ENCODE results near the gene CCDC59.
A peak's percentile ranks its signal among the peaks of the same experiment; 100 is the strongest.
"Not testable (repeated sequence)": the region's sequence is repeated elsewhere in the genome, so short reads cannot be mapped to it uniquely, and the experiment has no call there.

Gene CCDC59, protein sequence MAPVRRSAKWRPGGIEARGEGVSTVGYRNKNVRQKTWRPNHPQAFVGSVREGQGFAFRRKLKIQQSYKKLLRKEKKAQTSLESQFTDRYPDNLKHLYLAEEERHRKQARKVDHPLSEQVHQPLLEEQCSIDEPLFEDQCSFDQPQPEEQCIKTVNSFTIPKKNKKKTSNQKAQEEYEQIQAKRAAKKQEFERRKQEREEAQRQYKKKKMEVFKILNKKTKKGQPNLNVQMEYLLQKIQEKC

DNA sequence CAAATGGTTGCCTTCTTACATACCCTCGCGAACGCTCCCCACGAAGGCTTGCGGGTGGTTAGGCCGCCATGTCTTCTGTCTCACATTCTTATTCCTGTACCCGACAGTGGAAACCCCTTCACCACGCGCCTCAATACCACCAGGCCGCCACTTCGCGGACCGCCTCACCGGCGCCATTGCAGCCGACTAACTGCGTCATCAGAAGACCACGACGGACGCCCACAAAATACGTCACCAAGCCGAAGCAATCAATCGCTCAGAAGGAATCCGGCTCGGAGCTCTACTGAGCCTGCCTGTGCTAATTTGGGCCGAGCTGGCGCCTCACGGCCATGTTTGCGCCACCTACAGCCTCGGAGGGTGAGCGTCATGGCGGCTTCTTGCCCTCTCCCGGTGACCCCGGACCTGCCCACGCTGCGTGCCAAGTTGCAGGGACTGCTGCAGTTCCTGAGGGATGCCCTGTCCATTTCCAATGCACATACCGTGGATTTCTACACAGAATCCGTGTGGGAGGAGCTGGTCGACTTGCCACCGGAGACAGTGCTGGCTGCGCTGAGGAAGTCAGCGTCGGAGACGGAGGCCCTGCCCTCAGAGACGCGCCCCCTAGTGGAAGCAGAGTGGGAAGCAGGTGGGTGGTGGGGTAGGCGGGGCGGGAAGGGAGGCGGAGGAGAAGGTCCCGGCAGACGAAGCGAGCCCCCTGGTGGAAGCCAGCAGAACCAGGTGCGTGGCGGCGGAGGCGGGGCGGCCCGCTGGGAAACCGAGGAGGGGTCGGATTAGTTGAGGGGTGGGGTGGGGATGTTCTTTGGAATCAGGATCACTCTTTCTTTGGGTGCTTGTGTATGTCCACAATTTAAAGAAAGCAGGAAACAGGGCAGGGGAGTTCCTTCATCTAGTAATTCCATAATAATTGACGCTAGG is at the start of gene CCDC59, which contains the start of gene METTL25:
Gene CCDC59 (minus strand): TSS at position 188 of the 915 bp plus-strand sequence. CDS start 11 bp downstream, at position 177.
Gene METTL25 (plus strand): TSS at position 330 of the 915 bp plus-strand sequence. CDS start 37 bp downstream, at position 367.
- ATAC-seq (peak; percentile 98), DNase-seq (peak; percentile 97)
- H3K27me3 Mint-ChIP-seq, result peaks cover 2% of the 10 kb centered on the region
- peaks cover 7% of the 10 kb centered on the region for H3K9me3 Mint-ChIP-seq
- H3K4me3 Mint-ChIP-seq, result peak within 1 kb of the TSS; percentile 99
- H3K4me1 Mint-ChIP-seq, result peaks cover 49% of the 10 kb centered on the region
- H3K27ac Mint-ChIP-seq, result peak within 1 kb of the TSS; percentile 100
- H3K36me3 Mint-ChIP-seq (ENCODE audit: low read depth), result peaks cover 52% of the 10 kb centered on the region

DNA sequence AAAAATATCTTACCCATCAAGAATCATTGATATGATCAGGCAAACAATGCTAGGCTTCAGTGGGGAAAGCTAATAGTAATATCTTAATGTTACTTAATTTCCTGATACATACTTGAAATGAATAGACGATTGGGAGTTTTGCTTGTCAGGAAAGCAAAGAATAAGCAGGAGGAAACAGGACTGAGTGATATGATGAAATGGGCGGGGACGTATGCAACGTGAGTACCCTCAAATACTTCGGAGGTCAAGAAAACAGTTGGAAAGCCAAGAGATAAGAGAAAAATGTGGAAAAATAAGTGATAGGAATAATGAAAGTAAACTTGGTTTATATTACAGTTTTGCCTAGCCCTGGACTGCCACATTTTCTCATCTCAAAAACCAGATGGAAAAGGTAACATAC is 49.3 kb upstream of the CCDC59 start:
- Mint-ChIP-seq H3K4me3 (no peak overlapping the region), H3K36me3 (ENCODE audit: low read depth) (peaks cover 8% of the 10 kb centered on the region)
- ATAC-seq, result no peak

DNA sequence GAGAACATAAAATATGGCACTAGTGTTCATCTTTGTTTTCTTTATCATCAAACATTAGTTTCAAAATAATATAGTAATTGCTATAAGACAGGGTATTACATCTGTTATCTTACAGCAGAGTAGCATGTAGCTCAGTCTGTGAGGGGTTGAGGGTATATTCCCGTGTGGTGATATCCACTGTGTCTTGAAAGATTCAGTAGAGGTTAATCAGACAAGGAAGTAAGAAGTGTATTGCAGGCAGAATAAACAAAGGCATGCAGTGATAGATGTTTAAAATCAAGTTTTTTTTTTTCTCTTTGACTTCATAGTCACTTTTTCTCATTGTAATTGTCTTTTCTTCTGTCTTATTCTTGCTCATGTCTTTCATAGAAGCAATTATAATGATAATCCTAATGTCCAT is 48.5 kb upstream of the CCDC59 start:
- no peaks in the 10 kb centered on the region for H3K27me3 Mint-ChIP-seq
- DNase-seq (no peak), ATAC-seq (no peak)
- no peaks in the 10 kb centered on the region for H3K9me3 Mint-ChIP-seq
- H3K27ac Mint-ChIP-seq, result no peak overlapping the region
- no peak overlapping the region for H3K4me3 Mint-ChIP-seq
- H3K4me1 Mint-ChIP-seq, result no peaks in the 10 kb centered on the region
- peaks cover 8% of the 10 kb centered on the region for H3K36me3 Mint-ChIP-seq (ENCODE audit: low read depth)

More for the DNA sequence above, 49.3 kb upstream of the CCDC59 start:
- no peak for DNase-seq
- H3K9me3 Mint-ChIP-seq, result no peaks in the 10 kb centered on the region
- no peaks in the 10 kb centered on the region for H3K27me3 Mint-ChIP-seq
- H3K27ac Mint-ChIP-seq, result no peak overlapping the region
- no peaks in the 10 kb centered on the region for H3K4me1 Mint-ChIP-seq

DNA sequence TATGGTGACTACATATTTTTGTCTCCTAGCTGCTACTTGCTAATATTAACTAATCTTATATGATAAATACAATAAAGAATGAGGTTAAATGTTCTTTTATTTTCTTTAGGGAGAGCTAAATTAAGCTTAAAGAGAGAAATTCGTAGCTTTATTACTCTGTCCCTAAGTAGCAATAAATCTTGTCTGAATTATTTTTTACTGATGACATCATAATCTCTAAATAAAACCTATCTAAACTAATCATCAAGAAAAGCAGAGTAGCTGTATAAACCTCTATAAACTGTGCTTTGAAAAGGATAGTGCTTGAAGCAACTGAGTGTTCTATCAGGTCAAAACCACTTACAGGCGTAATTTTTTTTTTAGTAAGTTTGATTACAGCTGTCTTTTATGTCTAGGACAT is 42.6 kb upstream of the CCDC59 start:
- no peak for ATAC-seq
- DNase-seq, result no peak
- Mint-ChIP-seq H3K27ac (no peak overlapping the region), H3K4me1 (no peaks in the 10 kb centered on the region), H3K9me3 (no peaks in the 10 kb centered on the region), H3K4me3 (no peak overlapping the region), H3K27me3 (no peaks in the 10 kb centered on the region), H3K36me3 (ENCODE audit: low read depth) (peaks cover 10% of the 10 kb centered on the region)

DNA sequence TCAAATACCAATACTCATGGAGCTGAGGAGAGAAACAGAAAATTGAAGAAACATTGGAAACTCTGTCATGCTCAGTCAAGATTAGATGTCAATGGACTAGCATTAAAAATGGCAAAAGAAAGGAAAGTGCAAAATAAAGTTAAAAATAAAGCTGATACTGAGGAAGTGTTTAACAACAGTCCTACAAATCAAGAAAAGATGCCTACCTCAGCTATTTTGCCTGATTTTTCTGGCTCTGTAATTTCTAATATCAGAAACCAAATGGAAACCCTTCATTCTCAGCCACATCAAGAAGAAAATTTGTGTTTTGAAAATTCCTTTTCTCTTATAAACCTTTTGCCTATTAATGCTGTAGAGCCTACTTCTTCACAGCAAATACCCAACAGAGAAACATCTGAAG is 40.7 kb upstream of the CCDC59 start:
- Mint-ChIP-seq H3K27ac (no peak overlapping the region), H3K27me3 (no peaks in the 10 kb centered on the region), H3K4me3 (no peak overlapping the region), H3K36me3 (ENCODE audit: low read depth) (peaks cover 9% of the 10 kb centered on the region), H3K9me3 (no peaks in the 10 kb centered on the region), H3K4me1 (no peaks in the 10 kb centered on the region)
- DNase-seq (no peak), ATAC-seq (no peak)

DNA sequence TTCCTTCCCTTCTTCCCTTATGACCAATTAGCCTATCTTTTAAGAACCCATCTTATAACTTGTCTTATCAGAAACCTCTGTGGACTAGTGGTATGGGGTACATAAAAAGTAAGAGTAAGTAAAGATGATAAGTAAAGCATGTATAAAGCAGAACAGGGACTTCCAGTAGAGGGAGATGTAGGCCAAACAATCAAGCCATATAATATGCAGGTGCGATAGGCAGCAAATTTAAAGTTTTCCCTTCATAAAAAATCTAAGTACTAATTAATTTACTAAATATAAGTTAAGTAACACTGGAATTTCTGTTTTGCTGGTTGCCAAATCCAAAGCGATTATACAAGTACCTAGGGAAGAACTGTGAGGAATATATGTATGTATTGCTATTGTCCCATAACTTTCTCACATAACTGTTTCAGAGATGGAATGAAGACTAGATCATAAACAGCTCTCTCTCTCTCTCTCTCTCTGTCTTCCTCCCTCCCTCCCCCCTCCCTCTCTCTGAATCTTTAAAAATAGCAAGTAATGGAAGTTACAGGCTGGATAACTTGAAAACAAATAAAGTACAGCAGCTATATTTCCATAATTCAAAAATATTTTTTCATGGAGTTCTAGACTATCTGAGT is 25.9 kb upstream of the CCDC59 start:
- Mint-ChIP-seq H3K4me1 (no peaks in the 10 kb centered on the region), H3K36me3 (ENCODE audit: low read depth) (peaks cover 4% of the 10 kb centered on the region), H3K9me3 (no peaks in the 10 kb centered on the region), H3K27ac (no peak overlapping the region), H3K27me3 (no peaks in the 10 kb centered on the region), H3K4me3 (no peak overlapping the region)
- ATAC-seq (no peak), DNase-seq (no peak)

DNA sequence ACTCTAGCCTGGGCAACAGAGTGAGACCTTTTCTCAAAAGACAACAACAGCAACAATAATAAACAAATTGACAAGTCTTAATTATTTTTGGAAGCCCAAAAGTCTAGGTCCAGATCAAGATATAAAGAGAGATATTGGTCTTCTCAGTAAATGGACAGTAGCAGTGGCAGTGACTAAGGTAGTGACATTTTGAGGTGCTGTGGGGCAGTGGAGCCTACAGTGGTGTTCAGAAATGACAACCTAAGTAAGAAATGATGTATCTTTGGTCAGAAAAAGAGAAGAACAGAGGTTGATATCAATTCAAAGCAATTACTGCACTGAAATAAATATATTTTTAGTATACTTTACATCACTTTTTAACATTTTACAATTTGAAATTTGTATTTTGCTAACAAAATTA is 20.8 kb upstream of the CCDC59 start:
- Mint-ChIP-seq H3K27me3 (no peaks in the 10 kb centered on the region), H3K36me3 (ENCODE audit: low read depth) (peaks cover 14% of the 10 kb centered on the region), H3K9me3 (peaks cover 6% of the 10 kb centered on the region), H3K4me1 (no peaks in the 10 kb centered on the region), H3K27ac (no peak overlapping the region), H3K4me3 (no peak overlapping the region)
- DNase-seq, result no peak
- ATAC-seq, result no peak

DNA sequence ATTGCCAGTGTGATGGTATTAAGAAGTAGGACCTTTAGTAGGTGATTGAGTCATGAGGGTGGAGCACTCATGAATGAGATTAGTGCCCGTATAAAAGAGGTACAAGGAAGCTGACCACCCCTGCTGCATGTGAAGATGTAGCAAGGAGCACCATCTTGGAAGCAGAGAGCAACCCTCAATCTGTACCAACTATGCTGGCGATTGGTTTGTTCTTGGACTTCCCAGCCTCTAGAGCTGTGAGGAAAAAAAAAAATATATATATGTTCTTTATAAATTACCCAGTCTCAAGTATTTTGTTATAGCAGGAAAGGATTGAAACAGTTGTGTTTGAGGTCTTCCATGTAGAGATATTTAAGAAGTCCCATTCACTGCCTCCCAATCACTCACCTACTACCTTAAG is 17.0 kb upstream of the CCDC59 start:
- H3K9me3 Mint-ChIP-seq, result peaks cover 9% of the 10 kb centered on the region

DNA sequence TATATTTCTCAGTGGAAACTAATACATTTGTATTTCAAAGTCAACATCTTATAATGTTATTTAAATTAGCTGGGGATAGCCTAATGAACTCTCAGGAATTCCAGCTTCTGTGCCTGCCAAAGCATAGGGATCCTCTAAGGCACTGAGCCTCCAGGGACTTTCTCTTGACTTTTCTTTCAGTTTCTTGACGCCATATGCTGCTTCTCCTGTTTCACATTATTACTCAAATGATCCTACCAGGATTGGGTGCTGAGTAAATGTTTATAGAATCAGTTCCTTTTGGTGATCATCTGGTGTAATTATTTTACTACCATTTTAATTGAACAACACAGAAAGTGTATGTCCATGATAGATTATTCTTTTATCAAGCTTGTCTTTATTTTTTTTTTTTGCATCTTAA is 8.0 kb upstream of the CCDC59 start:
- Mint-ChIP-seq H3K4me3 (no peak overlapping the region), H3K4me1 (peaks cover 4% of the 10 kb centered on the region), H3K36me3 (ENCODE audit: low read depth) (peaks cover 23% of the 10 kb centered on the region), H3K9me3 (no peaks in the 10 kb centered on the region), H3K27ac (no peak overlapping the region), H3K27me3 (no peaks in the 10 kb centered on the region)
- DNase-seq, result no peak
- ATAC-seq, result no peak

More for the DNA sequence above, 17.0 kb upstream of the CCDC59 start:
- DNase-seq (no peak), ATAC-seq (no peak)
- H3K36me3 Mint-ChIP-seq (ENCODE audit: low read depth), result peaks cover 44% of the 10 kb centered on the region
- H3K4me1 Mint-ChIP-seq, result no peaks in the 10 kb centered on the region
- H3K27ac Mint-ChIP-seq, result no peak overlapping the region
- no peaks in the 10 kb centered on the region for H3K27me3 Mint-ChIP-seq
- no peak overlapping the region for H3K4me3 Mint-ChIP-seq

DNA sequence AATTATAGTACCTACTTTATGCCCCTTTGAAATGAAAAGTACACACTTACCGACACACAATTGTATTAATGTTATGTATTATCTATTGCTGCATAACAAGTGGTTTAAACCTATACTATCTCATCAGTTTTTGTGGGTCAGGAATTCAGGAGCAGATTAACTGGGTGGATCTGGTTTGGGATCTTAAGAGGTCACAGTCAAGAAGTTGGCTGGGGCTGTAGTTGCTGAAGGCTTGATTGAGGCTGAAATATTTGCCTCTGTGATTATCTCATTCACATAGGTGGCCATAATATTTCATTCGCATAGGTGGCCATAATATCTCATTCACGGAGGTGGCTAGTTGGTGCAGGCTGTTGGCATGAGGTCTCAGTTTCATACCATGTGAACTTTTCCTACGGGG is 5.8 kb upstream of the CCDC59 start:
- no peaks in the 10 kb centered on the region for H3K27me3 Mint-ChIP-seq
- H3K27ac Mint-ChIP-seq, result no peak overlapping the region
- H3K4me3 Mint-ChIP-seq, result no peak overlapping the region
- no peak for DNase-seq
- ATAC-seq, result no peak
- H3K9me3 Mint-ChIP-seq, result peaks cover 7% of the 10 kb centered on the region
- peaks cover 18% of the 10 kb centered on the region for H3K36me3 Mint-ChIP-seq (ENCODE audit: low read depth)
- H3K4me1 Mint-ChIP-seq, result peaks cover 22% of the 10 kb centered on the region

DNA sequence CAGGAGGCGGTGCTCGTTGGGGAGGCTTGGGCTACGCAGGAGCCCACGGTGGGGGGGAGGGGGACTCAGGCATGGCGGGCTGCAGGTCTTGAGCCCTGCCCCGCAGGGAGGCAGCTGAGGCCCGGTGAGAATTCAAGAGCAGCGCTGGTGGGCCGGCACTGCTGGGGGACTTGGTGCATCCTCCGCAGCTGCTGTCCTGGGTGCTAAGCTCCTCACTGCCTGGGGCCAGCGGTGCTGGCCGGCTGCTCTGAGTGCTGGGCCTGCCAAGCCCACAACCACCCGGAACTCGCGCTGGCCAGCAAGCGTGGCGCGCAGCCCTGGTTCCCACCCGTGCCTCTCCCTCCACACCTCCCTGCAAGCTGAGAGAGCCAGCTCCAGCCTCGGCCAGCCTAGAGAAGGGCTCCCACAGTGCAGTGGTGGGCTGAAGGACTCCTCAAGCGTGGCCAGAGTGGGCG is 3.3 kb upstream of the CCDC59 start:
- ATAC-seq (no peak), DNase-seq (no peak)
- Mint-ChIP-seq H3K4me1 (peaks cover 32% of the 10 kb centered on the region), H3K36me3 (ENCODE audit: low read depth) (peaks cover 25% of the 10 kb centered on the region), H3K4me3 (no peak overlapping the region), H3K27me3 (peaks cover 2% of the 10 kb centered on the region), H3K9me3 (peaks cover 7% of the 10 kb centered on the region), H3K27ac (no peak overlapping the region)

DNA sequence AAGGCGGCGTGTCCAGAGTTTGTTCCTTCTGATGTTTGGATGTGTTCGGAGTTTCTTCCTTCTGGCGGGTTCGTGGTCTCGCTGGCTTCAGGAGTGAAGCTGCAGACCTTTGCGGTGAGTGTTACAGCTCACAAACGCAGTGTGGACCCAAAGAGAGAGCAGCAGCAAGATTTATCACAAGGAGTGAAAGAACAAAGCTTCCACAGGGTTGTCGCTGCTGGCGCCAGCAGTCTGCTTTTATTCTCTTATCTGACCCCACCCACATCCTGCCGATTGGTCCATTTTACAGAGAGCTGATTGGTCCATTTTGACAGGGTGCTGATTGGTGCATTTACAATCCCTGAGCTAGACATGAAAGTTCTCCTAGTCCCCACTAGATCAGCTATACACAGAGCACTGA is 2.6 kb upstream of the CCDC59 start:
- not testable (repeated sequence) for H3K27ac Mint-ChIP-seq, H3K27me3 Mint-ChIP-seq, H3K9me3 Mint-ChIP-seq, ATAC-seq, DNase-seq
- Mint-ChIP-seq H3K36me3 (ENCODE audit: low read depth) (peaks cover 32% of the 10 kb centered on the region), H3K4me1 (peaks cover 38% of the 10 kb centered on the region), H3K4me3 (peak overlapping the region; percentile 26)

DNA sequence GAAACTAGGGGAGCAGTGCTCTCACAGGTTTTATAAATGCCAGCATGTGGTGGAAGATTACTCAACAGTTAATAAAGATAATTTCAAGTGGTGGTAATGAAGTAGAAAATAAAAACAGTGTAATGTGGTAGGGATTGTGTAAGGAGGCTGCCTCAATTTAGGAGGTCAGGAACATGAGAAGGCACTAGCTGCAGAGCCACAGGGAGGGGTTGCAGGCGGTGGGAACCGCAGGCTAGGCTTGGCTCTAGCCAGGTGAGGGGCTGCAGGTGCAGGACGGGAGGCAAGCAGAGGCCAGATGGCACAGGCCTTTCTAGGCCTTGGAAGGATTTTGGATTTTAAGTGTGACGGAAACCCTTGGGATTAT is 910 bp upstream of the CCDC59 start:
- ATAC-seq (no peak), DNase-seq (peak; percentile 13)
- Mint-ChIP-seq H3K27me3 (peaks cover 2% of the 10 kb centered on the region), H3K9me3 (peaks cover 7% of the 10 kb centered on the region), H3K36me3 (ENCODE audit: low read depth) (peaks cover 47% of the 10 kb centered on the region), H3K4me1 (peaks cover 49% of the 10 kb centered on the region), H3K27ac (peak overlapping the region; percentile 100), H3K4me3 (peak overlapping the region; percentile 99)

DNA sequence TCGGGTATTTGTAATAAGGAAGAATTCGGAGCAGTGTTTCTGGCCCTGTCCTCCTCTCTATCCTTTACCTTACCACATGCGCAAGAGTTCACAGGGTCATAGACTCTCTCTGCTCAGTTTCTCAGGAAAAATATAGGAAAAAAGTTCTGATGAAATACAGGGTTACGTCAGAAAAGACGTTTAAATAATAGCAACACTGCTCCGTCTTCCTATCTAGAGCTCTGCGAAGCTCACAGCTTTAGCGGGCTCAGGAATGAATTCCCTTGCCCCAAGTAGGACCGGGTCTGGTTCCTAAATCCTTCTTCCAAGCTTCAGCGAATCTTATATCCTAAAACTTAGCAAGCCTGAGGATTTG is 365 bp downstream of the CCDC59 start:
- Mint-ChIP-seq H3K9me3 (peaks cover 7% of the 10 kb centered on the region), H3K4me1 (peaks cover 49% of the 10 kb centered on the region), H3K27me3 (peaks cover 2% of the 10 kb centered on the region), H3K27ac (peak overlapping the region; percentile 100), H3K36me3 (ENCODE audit: low read depth) (peaks cover 57% of the 10 kb centered on the region), H3K4me3 (peak overlapping the region; percentile 99)
- ATAC-seq (no peak), DNase-seq (no peak)
